Endothelial cell of umbilical vein (primary cell): Measurements from ENCODE around the gene PNPLA7. TPM values are rescaled to one million over a fixed set of nuclear protein-coding genes. Genes with fewer than 3 reads are reported as not detected.

Source experiments
- BruUV-seq: library from RNA; stranded (reverse); fragments of 400-500 nt; replicated peaks from 2 replicates; lab custom pipeline; 2021; lab: Mats Ljungman, UMichigan
- CTCF ChIA-PET: fragments of 300-600, 350-600 bp; sonication (Branson Sonifier 250); formaldehyde crosslinking; loops from one replicate; lab custom pipeline; 2021; ENCODE audit warnings: antibody characterized with exemption, inconsistent platforms; lab: Charles Lee
- POLR2A ChIA-PET: fragments of 300-600, 350-600 bp; sonication (Branson Sonifier 250); formaldehyde crosslinking; loops from one replicate; lab custom pipeline; 2021; ENCODE audit warnings: antibody characterized with exemption, inconsistent platforms; lab: Charles Lee
- DNase-seq: peaks from one replicate; pipeline ENCODE4 v3.0.0-alpha.2; 2011; ENCODE audit warnings: low read depth, low spot score
- FAIRE-seq: peaks from 2 replicates; lab custom pipeline; 2011; peaks lifted over from hg19 to GRCh38; lab: Jason Lieb, UNC
- H2AFZ ChIP-seq: 2 replicates; pipeline ENCODE4 v1.6.0; 2012; ENCODE audit warnings: low read depth, low read length, control low read depth, inconsistent platforms
- H3K27ac ChIP-seq: 2 replicates; pipeline ENCODE4 v1.5.1; 2011; ENCODE audit warnings: low read depth, mild to moderate bottlenecking, control low read depth, low read length, moderate library complexity; ENCODE audit not compliant: insufficient read depth
- H3K27me3 ChIP-seq, 2 experiments: 2 replicates each; pipeline versions ENCODE4 v1.6.0 to v1.6.1; 2011; ENCODE audit warnings: low read length in 2 of 2, mixed read lengths in 1 of 2; ENCODE audit not compliant: control insufficient read depth in 2 of 2, insufficient read depth in 2 of 2
- H3K36me3 ChIP-seq, 2 experiments: 2 replicates in 1 of 2; 3 replicates in 1 of 2; pipeline ENCODE4 v1.5.1; 2011; ENCODE audit warnings: low read length in 2 of 2, mild to moderate bottlenecking in 1 of 2, moderate library complexity in 1 of 2; ENCODE audit not compliant: control insufficient read depth in 2 of 2, insufficient read depth in 2 of 2; ENCODE audit errors: extremely low read depth in 1 of 2
- H3K4me1 ChIP-seq: 3 replicates; pipeline ENCODE4 v1.5.1; 2011; ENCODE audit warnings: mild to moderate bottlenecking, low read length; ENCODE audit not compliant: control insufficient read depth, insufficient read depth; ENCODE audit errors: extremely low read depth
- H3K4me2 ChIP-seq: 2 replicates; pipeline ENCODE4 v1.6.1; 2011; ENCODE audit warnings: low read length, control low read depth, mixed read lengths; ENCODE audit not compliant: insufficient read depth
- H3K4me3 ChIP-seq, 3 experiments: fragments of 200-600 bp in 1 of 3; sonication (generic), shearing (Covaris generic) in 1 of 3; replicated peaks in 1 of 3; 2 replicates each; pipeline ENCODE4 v1.5.1; 2011 to 2016; ENCODE audit warnings: control low read depth in 3 of 3, low read length in 3 of 3, mild to moderate bottlenecking in 2 of 3, inconsistent platforms in 1 of 3, low read depth in 1 of 3, moderate library complexity in 1 of 3; ENCODE audit not compliant: insufficient read depth in 1 of 3
- H3K79me2 ChIP-seq: 2 replicates; pipeline ENCODE4 v1.6.0; 2012; ENCODE audit warnings: low read length, inconsistent platforms; ENCODE audit not compliant: control insufficient read depth, insufficient read depth
- H3K9ac ChIP-seq: replicated peaks from 2 replicates; pipeline ENCODE3; 2011; ENCODE audit warnings: low read length, control low read depth; ENCODE audit not compliant: insufficient read depth; ENCODE audit errors: extremely low read depth
- H3K9me1 ChIP-seq: replicated peaks from 3 replicates; pipeline ENCODE4 v1.6.0; 2011; ENCODE audit warnings: mild to moderate bottlenecking, low read length; ENCODE audit not compliant: control insufficient read depth, insufficient read depth; ENCODE audit errors: extremely low read depth
- H3K9me3 ChIP-seq: replicated peaks from 2 replicates; pipeline ENCODE4 v1.5.1; 2012; ENCODE audit warnings: low read length, inconsistent platforms; ENCODE audit not compliant: control insufficient read depth, insufficient read depth
- H4K20me1 ChIP-seq: replicated peaks from 2 replicates; pipeline ENCODE3; 2011; ENCODE audit warnings: mild to moderate bottlenecking, low read length; ENCODE audit not compliant: control insufficient read depth, insufficient read depth; ENCODE audit errors: extremely low read depth
- CTCF ChIP-seq, 2 donors: IDR thresholded peaks; 1 replicate in 1 of 2; 2 replicates in 1 of 2; pipeline ENCODE4 v1.5.1; 2011; ENCODE audit warnings: low read length in 2 of 2, mild to moderate bottlenecking in 2 of 2, moderate library complexity in 2 of 2, control low read depth in 1 of 2, inconsistent platforms in 1 of 2, low read depth in 1 of 2; ENCODE audit not compliant: insufficient read depth in 1 of 2; ENCODE audit errors: extremely low read depth in 1 of 2
- EZH2 ChIP-seq: IDR thresholded peaks from 2 replicates; pipeline ENCODE4 v1.6.1; 2012; ENCODE audit warnings: borderline replicate concordance, low read depth, mild to moderate bottlenecking, moderate library complexity, low read length, inconsistent platforms; ENCODE audit not compliant: severe bottlenecking
- GATA2 ChIP-seq: IDR thresholded peaks from 2 replicates; pipeline ENCODE4 v1.7.0; 2011; ENCODE audit warnings: low read depth, mild to moderate bottlenecking, moderate library complexity, mixed read lengths, low read length; ENCODE audit not compliant: insufficient read length, insufficient read depth
- JUN ChIP-seq: IDR thresholded peaks from 2 replicates; pipeline ENCODE4 v1.6.1; 2011; ENCODE audit warnings: borderline replicate concordance, low read depth; ENCODE audit not compliant: insufficient read length, insufficient read depth
- MAX ChIP-seq: IDR thresholded peaks from 2 replicates; pipeline ENCODE4 v1.6.1; 2011; ENCODE audit not compliant: insufficient read depth, insufficient read length
- MYC ChIP-seq: IDR thresholded peaks from one replicate; pipeline ENCODE4 v1.6.1; 2011; ENCODE audit warnings: mild to moderate bottlenecking, low read depth, low read length
- POLR2A ChIP-seq: IDR thresholded peaks from 2 replicates; pipeline ENCODE4 v1.6.1; 2012; ENCODE audit warnings: low read depth, mild to moderate bottlenecking, control low read depth, low read length
- POLR2AphosphoS5 ChIP-seq: IDR thresholded peaks from 2 replicates; pipeline ENCODE4 v1.6.1; 2012; ENCODE audit warnings: low read depth, mild to moderate bottlenecking, control low read depth, low read length, moderate library complexity; ENCODE audit not compliant: insufficient read depth
- dilution Hi-C: fragments of 300-500 bp; cut with MboI; formaldehyde crosslinking; loops from one replicate; pipeline ENCODE4 v1.15.0; 2019; ENCODE audit warnings: low sequenced_read_pairs; ENCODE audit not compliant: extremely low pct_ligation_motif_present
- intact Hi-C: fragments of 100-400 bp; cut with micrococcal nuclease; formaldehyde crosslinking; loops from one replicate; pipeline ENCODE4 v1.10.0; 2022
- polyA plus RNA-seq, 4 experiments: library from polyadenylated mRNA; depleted of rRNA in 3 of 4; stranded (reverse) in 3 of 4; unstranded in 1 of 4; fragments of >200 nt; gene quantifications; 2 replicates each; pipeline versions ENCODE4 v1.2.1 to v1.2.3, GENCODE V29; 2011 to 2012; ENCODE audit warnings: missing spikeins in 1 of 4
- total RNA-seq: library from RNA; stranded (reverse); gene quantifications from 2 replicates; pipeline ENCODE4 v1.2.3, GENCODE V29; 2021

PNPLA7 gene
- total and polyA plus RNA-seq, 2 donors (not counting 3 experiments of a cell fraction or from before 2014, with no cell fraction given): 1.0 to 1.9 TPM

GRCh38 chr9:137504432-137504777 is 45.8 kb downstream of the PNPLA7 start:
- TF ChIP-seq CTCF (IDR thresholded peaks at IDR 0.05; ENCODE audit: extremely low read depth in 1 of 2, insufficient read depth in 1 of 2, low read depth in 1 of 2, low read length in 2 of 2): no peak
- no peak for TF ChIP-seq JUN
- no peak for TF ChIP-seq GATA2
- no peak for TF ChIP-seq POLR2AphosphoS5
- TF ChIP-seq EZH2: no peak
- TF ChIP-seq POLR2A: no peak
- no peak for TF ChIP-seq MAX
- TF ChIP-seq MYC: no peak
- H3K4me3 ChIP-seq: no peak overlapping the region
- intact Hi-C loops (no loop called here), dilution Hi-C loops (no loop called here)
- CTCF ChIA-PET: interaction anchor here (0.9 to 1.3 kb wide), 2 partner anchors 10 to 45 kb away, joined by 3 read pairs; partner anchors contain the start of gene NSMF
- FAIRE-seq (no peak), DNase-seq (no peak)
- H3K79me2 ChIP-seq: no peaks in the 10 kb centered on the region
- no peak overlapping the region for H3K4me2 ChIP-seq
- POLR2A ChIA-PET: no interaction called here
- H3K4me1 ChIP-seq: no peaks in the 10 kb centered on the region
- H3K27me3 ChIP-seq: no peaks in the 10 kb centered on the region
- no peaks in the 10 kb centered on the region for H3K9me3 ChIP-seq
- H3K9me1 ChIP-seq: no peaks in the 10 kb centered on the region
- no peaks in the 10 kb centered on the region for H3K36me3 ChIP-seq
- no peak overlapping the region for H2AFZ ChIP-seq
- no peak overlapping the region for H3K27ac ChIP-seq
- no peaks in the 10 kb centered on the region for H4K20me1 ChIP-seq
- H3K9ac ChIP-seq: no peak overlapping the region
- BruUV-seq: no TSS peak
